SHP77 (cell line): Measurements from ENCODE around the gene NR5A2.

Experiments
- DNase-seq, 2 experiments: peaks; one replicate each; lab custom pipeline; 2025; lab: John Stamatoyannopoulos, UW

The NR5A2 gene

DNA sequence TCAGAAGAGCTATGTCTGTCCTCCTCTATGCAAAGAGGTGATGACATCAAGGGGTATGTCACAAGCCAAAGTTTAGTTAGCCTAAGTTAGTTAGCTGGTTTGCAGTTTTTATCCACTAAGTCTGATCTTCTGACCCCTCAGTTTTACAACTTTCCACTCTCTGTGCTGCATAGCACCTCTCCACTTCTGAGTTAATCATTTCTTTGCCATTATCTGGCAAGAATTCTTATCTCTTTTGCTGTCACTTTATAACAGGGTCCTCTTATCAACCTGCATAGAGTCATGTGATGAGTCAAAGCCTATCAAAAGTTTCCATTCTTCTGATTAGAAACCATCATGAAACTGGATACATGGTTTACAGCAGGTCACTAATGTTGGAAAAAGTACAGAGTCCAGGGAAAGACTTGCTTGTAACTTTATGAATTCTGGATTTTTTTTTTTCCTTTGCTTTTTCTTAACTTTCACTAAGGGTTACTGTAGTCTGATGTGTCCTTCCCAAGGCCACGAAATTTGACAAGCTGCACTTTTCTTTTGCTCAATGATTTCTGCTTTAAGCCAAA, at the start of gene NR5A2:
Gene NR5A2 (plus strand): TSS at position 447 of the 560 bp plus-strand sequence. CDS start 138 bp downstream, outside the sequence.
- no peak for DNase-seq

DNA sequence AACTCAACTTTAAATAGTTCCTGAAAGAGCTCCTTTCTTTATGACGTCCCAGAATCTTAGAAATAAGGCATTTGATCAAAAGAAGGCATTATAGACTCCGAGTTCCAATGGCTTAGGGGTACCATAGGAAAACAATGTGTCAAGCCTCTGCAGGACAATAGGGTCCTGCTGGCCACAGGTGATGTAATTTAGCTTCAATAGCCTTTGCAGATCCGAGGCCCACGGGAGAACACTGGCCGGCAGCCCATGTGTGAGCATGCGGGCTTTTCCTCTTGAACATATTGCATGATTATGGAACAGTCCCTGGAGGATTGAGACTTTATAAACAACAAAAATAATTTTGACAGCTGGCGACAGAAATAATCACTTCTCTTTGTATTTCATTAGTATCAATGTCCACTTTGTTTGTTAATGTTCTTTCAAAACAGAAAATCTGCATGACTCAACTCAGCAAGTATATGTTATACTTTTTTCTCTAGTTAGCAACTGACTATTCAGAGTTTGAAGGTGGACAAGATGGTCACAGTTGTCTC, 49.0 kb upstream of the NR5A2 start:
- no peak for DNase-seq

DNA sequence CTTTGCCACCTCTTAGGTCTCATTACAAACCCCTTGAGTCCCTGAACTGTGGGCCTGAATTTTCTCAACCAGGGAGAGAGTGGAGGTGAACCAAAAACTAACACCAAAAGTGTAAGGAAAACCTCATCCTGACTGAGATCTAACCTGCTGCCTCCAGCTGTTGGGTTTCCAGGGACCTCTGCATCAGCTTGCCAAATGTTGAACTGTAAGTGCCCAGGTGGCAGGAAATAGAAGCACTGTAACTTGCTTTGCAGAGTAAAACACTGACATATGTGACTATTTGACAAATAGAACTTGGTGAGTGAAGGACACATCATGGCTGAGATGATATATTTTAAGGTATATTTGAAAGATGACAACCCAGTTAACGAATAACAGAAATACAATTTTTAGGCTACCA, 48.4 kb upstream of the NR5A2 start:
- DNase-seq, result no peak

DNA sequence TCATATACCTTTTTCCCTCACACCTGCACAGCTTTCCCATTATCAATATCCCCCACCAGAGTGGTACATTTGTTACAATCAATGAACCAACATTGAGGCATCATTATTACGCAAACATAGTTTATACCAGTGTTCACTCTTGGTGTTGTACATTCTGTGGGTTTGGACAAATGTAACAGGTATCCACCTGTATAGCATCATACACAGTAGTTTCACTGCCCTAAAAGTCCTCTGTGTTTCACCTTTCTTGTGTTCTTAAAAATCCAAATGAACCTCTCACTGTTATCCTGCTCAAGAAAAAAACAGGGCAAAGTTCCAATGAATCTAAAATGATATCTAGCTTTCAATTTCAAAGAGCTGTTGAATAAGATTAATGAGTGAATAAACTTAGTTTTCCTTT, 45.9 kb upstream of the NR5A2 start:
- no peak for DNase-seq

DNA sequence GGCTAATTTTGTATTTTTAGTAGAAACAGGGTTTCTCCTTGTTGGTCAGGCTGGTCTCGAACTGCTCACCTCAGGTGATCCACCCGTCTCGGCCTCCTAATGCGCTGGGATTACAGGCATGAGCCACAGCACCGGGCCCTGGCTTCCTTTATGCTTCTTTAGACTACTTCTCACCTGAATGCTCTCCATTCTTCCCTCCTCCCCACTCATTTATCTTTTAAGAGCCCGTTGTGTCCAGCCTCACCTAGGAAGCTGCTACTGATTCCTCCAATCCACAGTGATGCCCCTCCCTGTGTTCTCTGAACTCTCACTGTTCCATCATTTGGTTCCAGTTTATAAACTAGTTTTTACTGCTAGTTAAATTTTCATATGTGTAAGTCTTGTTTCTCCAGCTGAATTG, 44.9 kb upstream of the NR5A2 start:
- DNase-seq, result no peak

DNA sequence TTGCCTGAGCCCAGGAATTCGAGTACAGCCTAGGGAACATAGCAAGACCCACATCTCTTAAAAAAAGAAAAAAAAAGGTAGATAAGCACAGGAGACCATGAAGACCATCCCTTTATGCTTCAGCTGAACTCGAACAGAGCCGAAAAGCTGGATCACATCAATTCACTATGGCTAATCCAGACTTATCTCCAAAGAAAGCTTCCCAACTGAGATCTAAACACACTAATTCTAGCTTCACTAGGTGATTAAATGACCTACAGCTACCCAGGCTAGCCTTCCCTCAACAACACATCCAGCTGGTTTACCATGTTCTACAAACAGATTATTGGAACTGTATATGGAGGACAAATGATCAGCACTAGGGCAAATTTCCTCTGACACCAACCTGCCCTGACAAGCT, 44.0 kb upstream of the NR5A2 start:
- no peak for DNase-seq

DNA sequence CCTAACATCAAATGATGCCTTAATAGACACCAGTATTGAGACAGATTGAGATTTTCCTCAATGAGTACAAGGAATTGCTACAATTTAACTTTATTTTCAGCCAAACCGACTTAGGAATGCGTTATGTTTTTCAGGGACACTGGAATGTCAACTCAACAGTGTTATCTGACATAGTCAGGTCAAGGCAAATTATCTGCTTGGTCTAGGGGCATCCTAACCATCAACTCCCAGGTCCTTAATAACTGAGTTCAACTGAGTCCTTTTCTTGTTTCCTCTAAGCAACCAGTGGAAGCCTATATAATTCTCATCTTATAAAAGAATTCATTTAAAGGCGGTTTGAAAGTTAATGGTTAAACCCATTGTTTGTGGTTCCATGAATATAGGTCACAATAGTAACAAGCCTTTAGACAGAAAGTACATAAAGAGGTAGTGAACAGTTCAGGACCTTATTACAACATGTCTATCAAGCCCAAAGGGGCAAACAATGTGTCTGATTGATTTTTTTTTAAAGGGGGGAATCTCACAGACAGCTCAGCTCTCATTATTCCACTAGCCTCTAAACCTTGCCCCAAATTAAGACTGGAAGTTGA, 32.3 kb upstream of the NR5A2 start:
- DNase-seq, result no peak

DNA sequence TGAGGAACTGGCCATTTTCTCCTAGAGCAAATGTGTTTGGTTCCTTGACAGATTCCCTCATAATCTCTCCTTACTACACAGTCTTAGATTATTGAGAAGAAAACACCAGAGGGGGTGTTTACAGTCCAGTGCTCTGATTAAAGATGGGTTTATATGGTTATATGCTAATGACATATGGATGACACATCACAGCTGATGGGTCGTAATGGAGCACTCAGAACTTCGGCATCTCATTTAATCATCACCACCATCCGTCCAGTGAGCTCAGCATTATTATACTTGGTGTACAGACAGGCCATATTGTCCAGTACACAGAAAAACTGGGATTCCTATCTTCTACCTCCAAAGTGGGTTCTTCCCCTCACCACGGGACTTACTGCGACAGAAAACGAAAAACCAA, 22.3 kb upstream of the NR5A2 start:
- no peak for DNase-seq

DNA sequence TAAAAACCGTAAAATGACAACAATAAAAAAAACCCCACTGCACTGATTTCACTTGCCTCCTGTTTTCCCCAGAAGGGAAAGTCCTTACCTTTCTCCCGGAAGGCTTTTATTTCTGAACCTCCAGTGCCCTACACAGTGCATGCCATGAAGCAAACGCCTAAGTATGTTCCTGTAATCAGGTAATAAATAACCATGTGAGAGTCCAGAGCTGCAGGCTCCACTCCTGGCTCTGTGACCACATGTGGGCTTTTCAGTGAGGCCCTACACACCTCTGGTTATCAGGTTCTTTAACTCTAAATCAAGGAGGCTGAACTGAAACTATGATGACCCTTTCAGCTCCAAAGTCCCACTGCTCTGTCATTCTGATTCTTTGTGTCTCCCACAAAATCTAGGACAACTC, 20.8 kb upstream of the NR5A2 start:
- DNase-seq, result no peak

DNA sequence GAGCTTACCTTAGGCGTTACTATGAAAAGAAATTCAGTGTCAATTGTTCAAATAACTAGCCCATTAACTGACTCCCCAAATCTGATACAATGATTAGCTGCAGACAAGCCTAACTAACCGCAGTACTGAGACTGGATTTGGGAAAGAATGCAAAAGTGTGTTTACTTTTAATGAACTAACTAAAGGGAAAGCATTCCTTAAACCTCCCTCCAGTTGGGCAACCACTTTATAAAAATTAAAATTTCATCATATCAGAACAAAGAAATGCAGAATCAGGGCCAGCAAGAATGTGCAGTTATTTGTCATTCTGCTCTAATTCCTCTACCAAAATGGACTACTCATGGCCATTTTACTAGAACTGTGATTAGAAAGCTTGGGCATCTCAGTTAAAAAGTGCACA, 11.7 kb upstream of the NR5A2 start:
- no peak for DNase-seq

DNA sequence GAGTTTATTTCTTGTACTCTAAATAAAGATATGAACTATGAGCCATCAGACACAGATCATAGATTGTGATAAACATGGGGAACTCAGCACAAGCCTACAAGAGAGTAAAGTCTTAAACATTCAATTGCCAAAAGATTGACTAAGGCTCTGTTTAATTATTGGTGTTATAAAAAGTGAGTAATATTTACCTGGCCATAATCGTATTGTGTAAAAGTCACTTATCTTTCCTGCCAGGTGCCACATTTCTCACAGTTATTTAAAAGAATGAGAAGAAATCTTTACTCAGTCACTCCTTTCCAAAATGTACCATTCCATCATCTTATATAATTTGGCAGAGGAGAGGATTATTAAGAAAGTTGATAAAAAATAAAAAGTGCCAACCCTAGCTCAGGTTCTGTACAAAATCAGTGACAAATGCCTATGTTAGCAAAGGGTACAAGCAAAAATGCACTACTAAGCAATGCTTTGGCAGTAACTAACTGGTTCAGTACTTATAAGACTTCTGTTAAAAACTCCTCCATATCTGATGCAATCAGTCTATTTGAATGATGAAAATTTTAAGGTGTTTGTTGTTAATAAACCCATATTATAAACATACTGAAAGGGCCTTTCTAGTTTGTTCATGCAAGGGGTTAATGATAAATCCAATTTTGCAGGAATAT, 5.8 kb upstream of the NR5A2 start:
- DNase-seq, result no peak

DNA sequence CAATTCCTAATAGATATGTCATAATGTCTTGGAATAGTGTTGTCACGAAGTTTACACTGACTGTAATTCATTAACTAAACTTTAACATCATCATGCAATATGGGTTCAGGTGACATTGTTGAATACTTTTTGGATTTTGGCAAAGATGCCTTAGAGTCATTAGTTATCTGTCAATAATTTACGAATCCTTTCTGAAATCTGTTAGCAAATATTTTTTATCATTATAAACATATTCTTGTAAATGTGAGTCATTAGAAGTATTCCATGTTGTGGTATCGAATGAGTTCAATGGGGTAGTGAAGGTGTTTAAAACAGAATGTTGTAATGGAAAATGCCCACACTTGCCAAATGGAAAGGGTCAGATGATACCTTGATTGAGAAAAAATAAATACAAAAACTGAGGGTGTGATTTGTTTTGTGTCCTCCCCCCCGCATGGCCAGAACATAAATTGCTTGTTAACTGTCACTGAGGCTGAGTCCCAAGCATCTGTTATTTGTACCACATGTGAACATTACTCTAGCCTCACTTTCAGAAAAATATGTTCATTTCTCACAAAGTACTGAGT, 5.2 kb upstream of the NR5A2 start:
- DNase-seq, result no peak

DNA sequence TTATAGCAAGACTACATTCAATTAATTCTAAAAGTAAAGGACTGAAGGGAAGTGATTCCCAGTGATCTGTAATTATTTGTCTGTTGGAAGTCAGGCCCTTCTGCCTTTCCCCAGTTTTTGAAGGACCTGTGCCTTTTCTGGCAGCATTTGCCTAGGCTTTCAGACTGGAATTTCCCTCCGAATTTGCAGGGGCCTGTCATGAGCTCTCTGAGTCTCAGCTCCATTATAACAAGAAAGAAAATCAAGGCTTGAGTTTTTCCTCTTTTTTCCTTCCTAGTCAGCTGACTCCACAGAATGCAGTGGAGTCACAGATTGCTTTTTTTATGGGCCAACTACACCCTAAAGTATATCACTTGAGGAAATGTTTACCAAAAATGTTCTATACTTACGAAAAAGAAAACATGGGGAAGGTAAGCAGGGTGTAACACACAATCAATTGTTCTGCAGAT, 1.1 kb downstream of the NR5A2 start:
- no peak for DNase-seq

DNA sequence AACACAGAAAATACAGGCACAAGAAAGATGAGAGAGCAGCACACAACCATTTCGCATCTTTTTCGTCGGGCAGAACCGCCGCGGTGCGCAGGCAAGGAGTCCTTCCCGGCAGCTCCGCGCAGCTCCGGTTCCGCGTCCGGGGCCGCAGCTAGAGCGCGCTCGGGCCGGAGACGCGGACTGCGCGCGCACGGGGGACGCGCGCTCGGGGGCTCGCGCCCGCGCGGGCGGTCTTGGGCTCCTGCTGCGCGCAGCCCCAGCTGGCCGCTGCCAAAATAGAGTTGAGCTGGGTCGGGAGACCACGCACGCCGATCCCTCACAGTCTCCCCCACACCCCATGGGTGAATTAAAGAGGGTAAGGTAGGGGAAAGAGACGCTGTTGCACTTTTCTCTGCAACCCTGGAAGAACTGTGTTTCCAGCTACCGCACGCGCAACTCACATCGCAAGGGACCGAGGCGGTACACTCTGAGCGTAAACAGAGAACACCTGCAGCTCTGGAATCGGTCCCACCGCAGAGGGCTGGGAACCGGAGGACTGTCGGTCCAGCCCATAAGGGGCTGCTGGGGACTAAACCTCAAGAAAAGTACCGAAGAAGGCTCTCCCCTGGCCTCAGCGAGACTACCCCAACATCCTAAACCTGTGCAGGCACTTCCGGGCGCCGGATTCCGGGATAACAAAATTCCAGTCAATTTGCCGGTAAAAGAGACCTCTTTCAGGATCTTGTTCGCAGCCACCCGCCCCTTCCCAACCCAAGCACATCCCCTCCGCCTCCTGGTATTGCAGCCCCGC, 1.7 kb downstream of the NR5A2 start:
- DNase-seq, result no peak

DNA sequence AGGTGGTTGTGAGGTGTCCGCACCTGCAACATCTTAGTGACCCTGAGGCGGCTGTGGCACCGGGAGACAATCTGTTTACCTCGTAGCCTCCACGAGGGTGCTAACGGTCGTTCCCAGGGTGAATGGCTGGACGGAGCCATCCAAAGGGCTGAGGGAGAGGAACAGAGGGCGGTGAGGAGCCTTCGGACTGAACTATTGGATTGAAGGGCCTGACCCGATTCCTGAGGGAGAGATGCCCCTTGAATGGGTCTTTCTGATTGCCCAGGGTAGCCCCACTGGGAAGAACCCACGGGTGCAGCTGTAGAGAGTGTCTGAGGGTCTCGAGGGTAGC, 2.3 kb downstream of the NR5A2 start:
- DNase-seq, result no peak

DNA sequence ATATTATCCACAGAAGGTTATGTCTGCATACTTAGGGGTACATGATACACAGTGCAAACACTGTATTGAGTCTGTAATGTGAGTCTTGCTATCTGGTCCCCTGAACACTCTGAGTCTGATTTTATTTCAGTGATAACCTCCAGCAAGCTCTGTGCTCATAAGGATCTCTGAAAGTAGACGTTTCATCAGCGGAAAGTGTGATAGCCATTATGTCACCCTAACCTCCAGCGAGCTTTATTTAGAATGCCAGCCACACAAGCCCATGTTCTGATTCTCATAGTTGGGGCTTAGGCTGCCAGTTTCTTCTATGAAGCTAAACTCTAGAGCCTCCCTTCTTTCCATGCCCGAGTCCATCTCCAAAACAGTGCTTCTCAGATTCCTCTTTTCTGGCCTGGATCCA, 3.3 kb downstream of the NR5A2 start:
- DNase-seq, result no peak

DNA sequence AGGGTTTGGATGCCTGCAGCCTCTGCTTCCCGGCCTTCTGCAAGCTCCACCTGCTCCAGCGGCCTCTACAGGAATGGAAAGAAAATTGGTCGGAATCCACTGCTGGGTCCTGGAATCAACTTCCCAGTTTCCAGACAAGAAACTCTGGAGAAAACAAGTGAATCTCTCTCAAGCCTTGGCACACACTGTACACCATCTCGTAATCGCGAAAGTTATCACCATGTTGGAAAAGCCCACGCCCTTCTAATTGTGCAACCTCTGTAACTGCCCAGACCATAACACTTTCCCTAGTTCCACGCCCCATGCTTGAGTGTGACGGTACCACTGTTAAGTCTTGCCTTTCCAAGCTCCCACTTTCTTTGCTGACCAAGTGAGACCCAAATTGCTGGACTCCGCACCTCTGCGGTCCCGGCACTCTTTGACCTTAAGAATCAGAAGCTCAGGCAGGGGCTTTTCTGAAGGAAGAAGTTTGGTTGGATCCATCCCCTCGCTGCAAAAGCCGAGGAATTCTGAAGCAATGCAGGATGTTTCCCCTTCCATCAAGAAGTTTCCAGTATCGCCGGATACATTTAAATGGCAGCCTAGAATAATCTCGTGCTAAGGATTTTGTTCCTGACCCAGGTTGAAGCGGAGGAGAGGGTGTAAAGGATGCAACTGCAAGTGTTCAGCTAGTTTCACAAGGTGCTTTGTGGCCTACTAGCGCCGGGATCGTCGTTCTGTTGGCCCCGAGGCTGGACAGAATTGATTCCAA, 6.2 kb downstream of the NR5A2 start:
- DNase-seq, result no peak

DNA sequence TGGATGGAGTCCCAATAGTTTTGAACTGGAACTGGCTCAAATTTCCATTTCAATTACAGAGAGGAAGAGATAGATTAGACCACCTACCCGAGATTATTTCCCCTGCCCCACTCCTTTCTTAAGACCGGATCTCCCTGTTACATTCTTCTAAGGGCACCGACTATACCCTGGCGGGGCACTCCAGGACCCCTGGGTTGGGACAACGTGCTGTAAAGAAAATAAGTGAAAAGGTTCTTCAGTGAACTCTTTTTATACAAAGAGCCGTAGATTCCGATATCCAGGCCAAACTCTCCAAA, 6.7 kb downstream of the NR5A2 start:
- DNase-seq, result no peak

DNA sequence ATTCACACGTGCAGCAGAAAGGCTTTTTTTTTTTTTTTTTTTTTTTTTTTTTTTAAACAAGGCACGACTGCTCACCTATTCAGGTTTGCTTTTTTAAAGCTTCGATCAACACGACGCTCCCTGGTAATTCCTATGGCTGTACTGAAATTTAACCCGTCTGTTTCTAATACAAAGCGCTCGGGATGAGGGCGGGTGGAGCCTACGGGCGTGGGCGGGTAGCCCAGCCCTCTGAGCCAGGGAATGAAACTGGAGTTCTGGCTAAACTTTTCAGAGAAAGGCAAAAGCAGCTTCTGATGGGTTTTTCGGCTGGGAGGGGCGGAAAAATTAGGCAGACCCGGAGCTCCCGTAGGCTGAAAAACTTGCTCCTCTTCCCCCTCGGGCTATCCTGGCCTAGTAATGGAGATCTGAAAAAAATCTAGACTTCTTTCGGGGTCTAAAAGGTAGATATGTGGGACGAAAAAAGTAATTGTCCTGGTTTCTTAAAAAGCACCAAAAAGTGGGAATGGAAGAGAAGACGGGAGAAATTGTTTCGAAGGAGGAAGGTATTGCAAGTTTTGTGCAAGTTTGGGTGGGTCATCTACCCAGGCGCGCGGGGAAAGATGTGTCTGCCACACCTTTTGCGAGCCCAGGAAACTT, 7.4 kb downstream of the NR5A2 start:
- no peak for DNase-seq

DNA sequence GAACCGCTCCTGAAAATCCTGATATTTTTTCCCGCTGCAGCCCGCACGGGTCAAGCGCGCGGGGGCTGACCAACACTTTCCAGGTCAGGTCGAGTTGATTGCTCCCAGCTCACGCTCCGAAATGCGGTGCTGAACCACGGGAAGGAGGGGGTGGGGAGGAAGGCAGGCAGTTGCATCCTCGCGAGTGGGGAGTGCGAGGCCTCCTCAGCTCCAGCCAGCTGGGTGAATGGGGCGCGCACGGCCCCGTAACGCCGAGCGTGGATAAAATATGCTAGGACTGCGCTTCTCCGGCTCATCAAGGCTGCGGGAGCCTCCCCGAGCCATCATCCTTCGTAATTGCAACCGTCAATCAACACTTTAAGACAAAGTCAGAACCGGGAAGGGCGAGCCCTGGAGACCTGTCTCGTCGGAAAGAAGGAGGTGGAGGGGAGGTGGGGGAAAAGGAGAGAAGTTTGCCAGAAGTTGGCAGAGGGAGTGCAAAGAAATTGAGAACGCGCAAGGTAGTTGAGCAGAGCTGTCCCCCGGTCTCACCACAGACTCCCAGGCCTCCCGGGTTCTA, 8.0 kb downstream of the NR5A2 start:
- no peak for DNase-seq

DNA sequence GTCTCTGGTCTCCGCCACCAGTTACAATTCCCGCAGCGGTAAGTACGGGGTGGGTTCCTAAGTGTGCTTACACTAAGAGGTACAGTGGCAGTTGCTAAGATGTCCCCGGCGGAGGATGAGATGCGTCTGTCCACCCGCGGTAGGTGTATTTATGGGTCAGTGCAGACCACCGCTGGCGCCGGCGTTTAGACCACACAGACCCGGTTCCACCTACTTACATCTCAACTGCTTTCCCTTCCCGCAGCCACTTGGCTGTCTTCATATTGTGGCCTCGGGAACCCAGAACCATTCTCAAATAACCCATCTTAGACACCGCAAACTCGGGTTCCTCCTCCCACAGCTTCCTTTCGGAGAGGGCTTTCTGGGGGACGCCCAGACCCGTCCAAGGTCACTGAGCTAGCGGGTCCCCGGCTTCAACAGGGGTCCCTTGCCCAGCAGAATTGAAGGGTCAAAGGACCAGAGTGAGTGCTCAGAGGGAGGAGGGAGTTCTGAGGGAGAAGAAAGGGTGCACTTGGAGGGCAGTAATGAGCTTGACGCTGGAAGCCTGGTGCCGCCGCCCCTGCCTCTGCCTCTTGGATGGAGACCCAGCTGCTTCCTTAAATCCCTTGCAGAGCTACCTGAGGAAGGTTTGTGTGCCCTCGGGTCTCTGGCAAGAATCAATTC, 8.6 kb downstream of the NR5A2 start:
- no peak for DNase-seq
